ENCODE data around the gene ZBP1. TPM values are rescaled to one million over a fixed set of nuclear protein-coding genes. Genes with fewer than 3 reads are reported as not detected.

Gene ZBP1
- total RNA-seq, 4 donors from 2014 or later = 0.57 to 1.0 (median 0.88) TPM; not detected in 1

- TF ChIP-seq, protein P1, sequence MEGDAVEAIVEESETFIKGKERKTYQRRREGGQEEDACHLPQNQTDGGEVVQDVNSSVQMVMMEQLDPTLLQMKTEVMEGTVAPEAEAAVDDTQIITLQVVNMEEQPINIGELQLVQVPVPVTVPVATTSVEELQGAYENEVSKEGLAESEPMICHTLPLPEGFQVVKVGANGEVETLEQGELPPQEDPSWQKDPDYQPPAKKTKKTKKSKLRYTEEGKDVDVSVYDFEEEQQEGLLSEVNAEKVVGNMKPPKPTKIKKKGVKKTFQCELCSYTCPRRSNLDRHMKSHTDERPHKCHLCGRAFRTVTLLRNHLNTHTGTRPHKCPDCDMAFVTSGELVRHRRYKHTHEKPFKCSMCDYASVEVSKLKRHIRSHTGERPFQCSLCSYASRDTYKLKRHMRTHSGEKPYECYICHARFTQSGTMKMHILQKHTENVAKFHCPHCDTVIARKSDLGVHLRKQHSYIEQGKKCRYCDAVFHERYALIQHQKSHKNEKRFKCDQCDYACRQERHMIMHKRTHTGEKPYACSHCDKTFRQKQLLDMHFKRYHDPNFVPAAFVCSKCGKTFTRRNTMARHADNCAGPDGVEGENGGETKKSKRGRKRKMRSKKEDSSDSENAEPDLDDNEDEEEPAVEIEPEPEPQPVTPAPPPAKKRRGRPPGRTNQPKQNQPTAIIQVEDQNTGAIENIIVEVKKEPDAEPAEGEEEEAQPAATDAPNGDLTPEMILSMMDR (IDR thresholded peaks at IDR 0.05; ENCODE audit: low read depth) = no peak
Observed at GRCh38 chr20:57587989-57588377, 32.2 kb downstream of the ZBP1 start.

GRCh38 chr20:57587278-57587988 is 32.8 kb downstream of the ZBP1 start:
- TF ChIP-seq, protein P1 (IDR thresholded peaks at IDR 0.05; ENCODE audit: low read depth) = no peak

- TF ChIP-seq, protein P1 (IDR thresholded peaks at IDR 0.05; ENCODE audit: low read depth) = no peak
Observed at GRCh38 chr20:57586943-57587277, 33.3 kb downstream of the ZBP1 start.

DNA sequence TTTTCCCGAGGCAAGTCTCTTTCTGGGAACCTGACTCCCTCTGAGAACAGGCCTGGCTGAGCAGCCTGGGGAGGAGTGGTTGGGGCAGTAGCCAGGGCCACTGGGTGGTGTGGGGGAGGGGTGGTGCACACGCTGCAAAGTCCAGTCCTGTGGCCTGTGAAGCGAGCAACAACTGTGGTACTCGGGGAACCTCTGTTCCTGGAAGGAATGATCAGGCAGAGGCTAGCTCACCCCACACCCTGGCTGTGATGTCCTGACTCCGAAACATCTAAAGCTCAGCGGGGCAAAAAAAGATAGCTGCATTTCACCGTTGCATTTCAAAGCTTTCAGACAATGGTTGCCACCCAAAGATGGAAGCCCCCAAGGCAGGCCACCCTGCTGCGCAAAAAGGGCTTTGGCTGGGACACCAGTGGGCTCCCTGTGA is 33.8 kb downstream of the ZBP1 start:
- TF ChIP-seq, protein P1 (IDR thresholded peaks at IDR 0.05; ENCODE audit: low read depth) = no peak

GRCh38 chr20:57585466-57586213 is 34.6 kb downstream of the ZBP1 start:
- TF ChIP-seq, protein P1 (IDR thresholded peaks at IDR 0.05; ENCODE audit: low read depth) = no peak

GRCh38 chr20:57584768-57585461 is 35.3 kb downstream of the ZBP1 start:
- TF ChIP-seq, protein P1 (IDR thresholded peaks at IDR 0.05; ENCODE audit: low read depth) = no peak
